AG09309 (cell line): ENCODE data around the gene TRIM72.

ENCODE experiments used
- DNase-seq: peaks from one replicate; pipeline ENCODE4 v3.0.0-alpha.2; 2010; ENCODE audit warnings: low read depth
- H3K4me3 ChIP-seq: 2 replicates; pipeline ENCODE4 v1.5.1; 2011; ENCODE audit warnings: mild to moderate bottlenecking, low read depth, low read length, moderate library complexity; ENCODE audit not compliant: control insufficient read depth
- CTCF ChIP-seq: IDR thresholded peaks from 2 replicates; pipeline ENCODE4 v1.5.1; 2011; ENCODE audit warnings: mild to moderate bottlenecking, low read depth, low read length, inconsistent platforms; ENCODE audit not compliant: insufficient read depth, control insufficient read depth; ENCODE audit errors: missing control alignments

Gene TRIM72

GRCh38 chr16:31186176-31186575, 27.7 kb upstream of the TRIM72 start:
- DNase-seq, result no peak
- TF ChIP-seq CTCF, result no peak
- H3K4me3 ChIP-seq, result no peak overlapping the region

DNA sequence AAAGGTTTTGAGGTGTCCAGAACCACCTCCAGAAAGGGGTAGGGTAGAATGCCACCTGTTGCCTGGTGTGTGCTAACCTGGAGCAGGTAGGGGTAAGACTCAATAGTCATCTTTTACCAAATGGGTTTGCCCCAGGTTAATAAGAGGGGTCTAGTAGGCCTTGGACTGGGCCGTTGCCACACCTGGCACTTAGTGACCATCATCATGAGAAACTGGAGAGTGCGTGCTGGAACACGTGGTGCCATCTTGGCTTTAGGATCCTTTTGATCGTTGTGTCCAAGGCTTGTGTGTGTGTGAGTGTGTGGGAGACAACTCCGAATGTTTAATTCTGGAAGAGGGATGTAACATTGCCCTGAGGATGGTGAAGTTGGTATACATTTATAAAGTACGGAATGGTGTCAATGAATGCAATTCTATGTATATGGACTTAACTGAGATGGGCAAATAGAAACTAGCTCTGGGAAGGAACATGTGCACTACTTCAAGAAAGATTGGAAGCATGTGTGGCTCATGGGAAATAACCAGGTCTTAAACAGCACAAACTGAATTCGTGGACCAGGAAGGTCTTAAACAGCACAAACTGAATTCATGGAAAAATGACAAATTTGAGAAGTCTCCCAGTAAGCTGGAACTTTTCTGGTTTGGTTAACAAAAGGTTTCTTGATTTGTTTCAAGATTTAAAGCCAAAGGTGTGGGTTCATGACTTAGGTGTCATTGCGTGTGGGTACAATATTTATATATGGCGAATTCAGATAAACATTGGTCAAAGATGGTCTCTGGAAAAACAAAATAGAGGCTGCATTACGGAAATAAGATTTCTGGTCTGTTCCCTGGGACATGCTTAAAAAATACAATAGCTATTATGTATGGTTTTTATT, 26.8 kb upstream of the TRIM72 start:
- H3K4me3 ChIP-seq, result no peak overlapping the region
- DNase-seq, result no peak
- no peak for TF ChIP-seq CTCF

- no peak for TF ChIP-seq CTCF
- H3K4me3 ChIP-seq, result no peak overlapping the region
- no peak for DNase-seq
These were observed 26.1 kb upstream of the TRIM72 start for GRCh38 chr16:31187808-31188189.

GRCh38 chr16:31188450-31189411, 25.2 kb upstream of the TRIM72 start:
- DNase-seq, result no peak
- TF ChIP-seq CTCF, result no peak
- no peak overlapping the region for H3K4me3 ChIP-seq

DNA sequence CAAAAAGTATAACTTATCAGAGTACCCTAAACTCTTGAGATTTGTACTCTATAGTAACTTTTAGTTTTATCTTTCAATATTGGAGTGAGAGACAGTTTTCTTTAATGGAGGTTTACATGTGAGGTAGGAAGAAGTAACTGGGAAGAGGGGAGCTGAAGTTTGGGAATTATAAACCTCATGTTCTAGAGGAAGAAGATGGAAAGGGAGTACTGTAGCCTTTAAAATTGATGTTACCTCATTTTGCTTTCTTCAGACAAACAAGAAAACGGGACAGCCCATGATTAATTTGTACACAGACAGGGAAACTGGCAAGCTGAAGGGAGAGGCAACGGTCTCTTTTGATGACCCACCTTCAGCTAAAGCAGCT, 24.5 kb upstream of the TRIM72 start:
- TF ChIP-seq CTCF, result no peak
- DNase-seq, result no peak
- H3K4me3 ChIP-seq, result no peak overlapping the region

DNA sequence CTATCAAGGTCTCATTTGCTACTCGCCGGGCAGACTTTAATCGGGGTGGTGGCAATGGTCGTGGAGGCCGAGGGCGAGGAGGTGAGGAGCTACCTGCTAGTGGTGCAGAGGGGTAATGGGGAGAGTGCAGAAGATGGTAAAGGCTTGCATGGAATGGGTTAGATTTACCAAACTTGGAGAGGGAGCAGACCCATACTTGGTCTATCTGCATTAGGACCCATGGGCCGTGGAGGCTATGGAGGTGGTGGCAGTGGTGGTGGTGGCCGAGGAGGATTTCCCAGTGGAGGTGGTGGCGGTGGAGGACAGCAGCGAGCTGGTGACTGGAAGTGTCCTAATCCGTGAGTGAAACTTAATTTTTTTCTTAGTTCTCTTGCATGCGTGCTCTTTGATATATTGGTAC, 23.9 kb upstream of the TRIM72 start:
- no peak for DNase-seq
- no peak overlapping the region for H3K4me3 ChIP-seq
- no peak for TF ChIP-seq CTCF
